ENCODE results near the gene ZNF524. TPM values are rescaled to one million over a fixed set of nuclear protein-coding genes. Genes with fewer than 3 reads are reported as not detected.

The ZNF524 gene
- total RNA-seq, 2 experiments from 2014 or later: 10.8 to 11.5 TPM

DNA sequence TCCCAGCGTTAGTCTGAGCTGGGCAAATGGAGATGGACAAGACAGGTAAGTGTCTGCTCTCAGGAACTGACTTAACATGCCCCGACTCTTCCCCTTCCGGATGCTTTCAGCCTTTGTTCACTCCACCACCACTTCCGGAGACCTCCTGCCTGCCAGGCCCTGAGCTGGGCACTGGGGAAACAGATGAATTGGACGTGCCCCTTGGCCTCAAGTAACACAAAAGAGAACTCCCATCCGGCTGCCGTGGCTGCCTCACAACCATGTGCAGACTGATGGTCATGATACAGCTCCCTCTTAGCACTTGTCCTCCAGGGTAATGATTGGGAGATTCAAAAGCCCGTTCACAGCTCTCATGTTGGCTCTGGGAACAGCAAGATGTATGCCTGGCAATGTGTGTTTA, 17.3 kb downstream of the ZNF524 start:
- DNase-seq: no peak
- no peaks in the 10 kb centered on the region for H3K27me3 Mint-ChIP-seq
- H3K27ac Mint-ChIP-seq: no peak overlapping the region
- peaks cover 23% of the 10 kb centered on the region for H3K36me3 Mint-ChIP-seq
- H3K4me3 Mint-ChIP-seq: no peak overlapping the region
- no peaks in the 10 kb centered on the region for H3K9me3 Mint-ChIP-seq
- H3K4me1 Mint-ChIP-seq: peaks cover 20% of the 10 kb centered on the region

DNA sequence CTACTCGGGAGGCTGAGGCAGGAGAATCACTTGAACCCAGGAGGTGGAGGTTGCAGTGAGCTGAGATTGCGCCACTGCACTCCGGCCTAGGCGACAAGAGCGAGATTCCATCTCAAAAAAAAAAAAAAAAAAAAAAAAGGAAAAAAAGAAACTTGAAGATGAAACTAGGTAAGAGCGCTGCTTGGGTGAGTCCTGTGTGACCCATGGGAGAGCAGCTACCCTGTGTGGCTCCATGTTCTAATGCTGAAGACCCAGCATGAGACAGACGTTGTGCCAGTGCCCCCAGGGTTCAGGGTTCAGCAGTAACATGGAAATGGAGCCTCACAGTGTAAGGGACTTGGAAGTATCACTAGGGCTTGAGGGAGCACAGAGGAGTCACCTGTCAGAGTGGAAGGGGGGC, 18.3 kb downstream of the ZNF524 start:
- DNase-seq: no peak
- no peak overlapping the region for H3K4me3 Mint-ChIP-seq
- H3K4me1 Mint-ChIP-seq: peaks cover 23% of the 10 kb centered on the region
- H3K27ac Mint-ChIP-seq: peak overlapping the region; percentile 50
- H3K27me3 Mint-ChIP-seq: no peaks in the 10 kb centered on the region
- H3K36me3 Mint-ChIP-seq: peaks cover 20% of the 10 kb centered on the region
- no peaks in the 10 kb centered on the region for H3K9me3 Mint-ChIP-seq

DNA sequence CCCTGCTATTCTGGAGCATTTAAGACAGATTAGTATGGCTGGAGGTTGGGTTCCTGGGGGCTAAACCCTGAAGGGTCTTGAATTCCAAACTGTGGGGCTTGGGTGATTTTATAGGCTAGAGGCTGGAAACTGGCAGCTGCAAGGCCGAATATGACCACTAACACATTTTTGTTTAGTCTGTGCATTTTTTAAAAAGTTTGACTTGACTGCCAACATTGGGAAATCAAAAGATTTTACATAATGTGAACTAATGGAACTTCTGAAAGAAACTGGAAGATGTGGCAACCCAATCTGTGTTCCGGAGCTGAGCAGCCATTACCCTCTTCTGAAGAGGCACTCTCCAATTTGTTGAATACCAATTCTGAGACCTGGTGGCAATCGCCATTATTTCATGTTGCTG, 19.2 kb downstream of the ZNF524 start:
- H3K4me1 Mint-ChIP-seq: peaks cover 30% of the 10 kb centered on the region
- H3K27me3 Mint-ChIP-seq: no peaks in the 10 kb centered on the region
- H3K36me3 Mint-ChIP-seq: peaks cover 22% of the 10 kb centered on the region
- no peak overlapping the region for H3K27ac Mint-ChIP-seq
- no peak for DNase-seq
- no peaks in the 10 kb centered on the region for H3K9me3 Mint-ChIP-seq
- H3K4me3 Mint-ChIP-seq: no peak overlapping the region

DNA sequence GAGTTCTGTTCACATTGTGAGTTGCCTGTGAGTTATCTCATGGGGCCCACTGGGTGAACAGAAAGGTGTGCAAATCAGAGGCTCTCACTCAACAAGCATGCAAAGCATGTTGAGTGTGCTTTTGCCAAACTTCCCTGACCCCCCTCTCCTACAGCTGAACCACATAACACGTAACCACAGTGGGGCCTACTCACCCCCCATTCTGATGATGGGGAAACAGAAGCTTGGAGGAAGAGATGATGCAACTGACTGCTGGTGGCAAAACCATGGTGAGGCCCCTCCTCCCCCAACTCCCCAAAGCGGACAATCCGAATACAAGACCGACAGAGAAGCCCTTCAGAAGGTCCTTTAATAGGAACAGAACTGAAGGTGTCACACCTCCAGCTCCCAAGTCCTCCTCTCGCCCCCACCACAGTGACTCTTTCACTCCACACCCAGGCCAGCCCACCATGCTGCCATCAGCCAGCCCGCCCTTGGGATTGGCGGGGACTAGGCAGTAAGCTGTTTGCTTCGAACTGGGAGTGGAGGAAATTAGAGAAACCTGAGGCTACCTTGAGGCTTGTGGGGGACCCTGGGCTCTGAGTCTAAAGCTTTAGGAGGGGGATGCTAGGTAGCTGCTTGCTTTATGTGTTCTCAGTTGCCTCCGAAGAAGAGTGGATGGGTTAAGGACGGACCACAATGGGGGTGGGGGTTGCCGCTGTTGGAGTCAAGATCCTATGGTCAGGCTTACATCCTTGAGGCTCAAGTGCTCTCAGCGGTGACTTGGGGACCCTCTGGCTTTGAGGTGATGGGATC, 20.5 kb downstream of the ZNF524 start:
- Mint-ChIP-seq H3K4me1 (peaks cover 37% of the 10 kb centered on the region), H3K27me3 (no peaks in the 10 kb centered on the region), H3K9me3 (no peaks in the 10 kb centered on the region), H3K27ac (peak overlapping the region; percentile 78), H3K4me3 (peak overlapping the region; percentile 35), H3K36me3 (peaks cover 21% of the 10 kb centered on the region)
- DNase-seq: peak; percentile 61

DNA sequence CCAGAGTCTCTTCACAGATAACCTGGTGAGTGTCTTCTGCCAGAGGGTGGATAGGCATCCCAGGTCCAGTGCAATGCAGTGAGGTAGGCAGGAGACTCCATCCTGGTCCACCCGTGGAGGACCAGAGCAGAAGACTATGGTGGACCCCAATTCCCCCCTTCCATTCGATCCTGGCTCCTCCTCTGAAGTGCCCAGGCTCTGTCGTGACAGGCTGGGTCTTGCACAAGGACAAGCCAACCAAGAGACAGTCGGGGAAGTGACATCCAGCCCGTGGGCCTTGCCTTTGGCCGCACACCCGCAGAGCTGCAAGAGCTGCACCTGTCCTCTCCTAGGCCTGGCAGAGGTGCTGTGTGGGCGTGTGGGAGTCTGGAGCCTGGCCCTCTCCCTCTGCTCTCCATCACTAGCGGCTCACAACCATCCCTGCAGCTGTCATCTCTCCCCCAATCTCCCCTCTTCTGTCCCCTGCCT, 21.2 kb downstream of the ZNF524 start:
- Mint-ChIP-seq H3K27me3 (no peaks in the 10 kb centered on the region), H3K9me3 (no peaks in the 10 kb centered on the region), H3K36me3 (peaks cover 21% of the 10 kb centered on the region), H3K4me1 (peaks cover 38% of the 10 kb centered on the region), H3K27ac (peak overlapping the region; percentile 78), H3K4me3 (no peak overlapping the region)
- DNase-seq: no peak

DNA sequence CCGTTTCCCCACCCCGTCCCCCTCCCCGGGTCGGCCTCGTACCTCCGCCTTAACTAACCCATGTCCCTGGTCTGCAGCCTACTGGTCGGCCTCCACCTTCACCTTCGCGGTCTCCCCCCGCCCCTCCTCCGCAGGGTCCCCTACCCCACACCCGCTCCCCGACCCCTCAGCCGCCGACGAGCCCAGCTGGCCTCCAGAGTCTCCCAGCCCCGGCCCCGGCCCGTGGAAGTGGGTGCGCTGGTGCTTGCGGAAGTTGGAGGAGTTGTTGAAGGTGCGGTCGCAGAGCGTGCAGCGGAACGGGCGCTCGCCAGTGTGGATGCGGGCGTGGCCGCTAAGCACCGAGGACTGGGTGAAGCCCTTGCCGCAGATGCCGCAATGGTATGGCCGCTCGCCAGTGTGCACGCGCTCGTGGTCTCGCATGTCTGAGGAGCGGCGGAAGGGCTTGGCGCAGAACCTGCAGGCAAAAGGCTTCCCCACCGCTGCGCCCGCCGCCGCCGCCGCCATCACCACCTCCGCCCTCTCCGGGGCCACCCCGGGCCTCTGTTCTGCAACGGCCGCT, 21.7 kb downstream of the ZNF524 start:
- Mint-ChIP-seq H3K27ac (no peak overlapping the region), H3K4me3 (no peak overlapping the region), H3K4me1 (peaks cover 44% of the 10 kb centered on the region), H3K36me3 (peaks cover 19% of the 10 kb centered on the region), H3K9me3 (no peaks in the 10 kb centered on the region), H3K27me3 (peaks cover 1% of the 10 kb centered on the region)
- no peak for DNase-seq

DNA sequence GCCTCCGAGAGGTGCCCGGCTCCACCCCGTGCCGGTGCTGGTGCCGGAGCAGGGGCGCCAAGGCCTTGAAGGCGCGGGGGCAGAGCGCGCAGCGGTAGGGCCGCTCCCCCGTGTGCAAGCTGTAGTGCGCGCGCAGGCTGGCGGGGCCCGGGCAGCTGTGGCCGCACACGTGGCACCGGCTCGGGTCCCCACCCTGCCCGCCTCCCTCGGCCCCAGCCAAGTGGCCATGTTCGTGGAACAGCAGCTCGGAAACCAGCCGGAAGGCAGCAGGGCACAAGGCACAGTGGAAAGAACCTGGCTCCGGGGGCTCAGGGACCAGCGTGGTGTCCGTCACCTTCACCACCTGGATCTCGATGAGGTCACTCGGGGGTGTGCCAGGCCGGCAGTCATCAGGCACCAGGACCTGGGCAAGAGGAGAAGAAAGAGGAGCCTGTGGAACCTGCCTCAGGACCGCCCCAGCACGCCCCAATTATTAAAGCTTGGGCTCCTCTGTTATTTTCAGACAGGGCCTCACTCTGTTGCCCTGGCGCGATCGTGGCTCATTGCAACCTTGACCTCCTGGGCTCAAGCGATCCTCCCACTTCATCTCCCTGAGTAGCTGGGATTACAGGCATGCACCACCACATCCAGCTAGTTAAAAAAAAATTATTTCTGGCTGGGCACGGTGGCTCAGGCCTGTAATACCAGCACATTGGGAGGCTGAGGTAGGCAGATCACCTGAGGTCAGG, 22.3 kb downstream of the ZNF524 start:
- Mint-ChIP-seq H3K4me3 (no peak overlapping the region), H3K27me3 (peaks cover 6% of the 10 kb centered on the region), H3K27ac (no peak overlapping the region), H3K9me3 (no peaks in the 10 kb centered on the region), H3K4me1 (peaks cover 49% of the 10 kb centered on the region), H3K36me3 (peaks cover 17% of the 10 kb centered on the region)
- no peak for DNase-seq

DNA sequence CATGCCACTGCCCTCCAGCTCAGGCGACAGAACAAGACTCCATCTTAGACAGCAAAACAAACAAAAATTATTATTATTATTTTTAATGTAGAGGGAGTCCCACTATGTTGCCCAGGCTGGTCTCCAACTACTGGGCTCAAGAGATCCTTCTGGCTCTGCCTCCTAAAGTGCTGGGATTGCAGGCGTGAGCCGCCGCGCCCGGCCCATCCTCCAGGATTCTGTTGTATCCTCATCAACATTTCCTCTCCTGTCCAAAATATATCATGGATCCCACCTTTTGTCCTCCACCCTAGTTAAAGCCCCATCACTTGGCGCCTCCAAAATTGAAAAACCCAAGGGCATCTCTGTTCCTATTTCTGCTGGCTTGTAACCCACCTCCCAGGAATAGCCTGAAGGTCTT, 23.0 kb downstream of the ZNF524 start:
- Mint-ChIP-seq H3K4me1 (peaks cover 49% of the 10 kb centered on the region), H3K36me3 (peaks cover 17% of the 10 kb centered on the region), H3K27ac (no peak overlapping the region), H3K9me3 (no peaks in the 10 kb centered on the region), H3K27me3 (peaks cover 9% of the 10 kb centered on the region), H3K4me3 (no peak overlapping the region)
- DNase-seq: no peak

DNA sequence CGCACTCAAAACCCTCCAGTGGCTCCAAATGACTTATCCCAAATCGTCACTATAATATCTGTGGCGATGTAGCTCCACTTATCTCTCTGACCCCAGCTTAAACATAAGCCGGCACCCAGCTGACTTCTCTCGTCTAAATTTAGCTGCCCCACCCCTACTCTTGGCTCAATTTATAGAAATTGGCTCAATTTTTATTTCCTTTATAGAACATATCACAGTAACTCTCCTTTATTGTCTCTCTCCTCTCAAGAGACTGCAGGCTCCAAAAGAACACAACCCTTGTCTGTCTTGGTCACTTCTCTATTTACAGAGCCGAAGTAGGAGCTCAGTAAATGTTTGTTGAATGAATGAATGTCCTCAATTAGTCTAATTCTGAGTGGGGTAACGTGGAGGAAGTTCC, 23.5 kb downstream of the ZNF524 start:
- Mint-ChIP-seq H3K4me1 (peaks cover 49% of the 10 kb centered on the region), H3K27ac (no peak overlapping the region), H3K36me3 (peaks cover 17% of the 10 kb centered on the region), H3K4me3 (peak overlapping the region; percentile 95), H3K9me3 (no peaks in the 10 kb centered on the region), H3K27me3 (peaks cover 9% of the 10 kb centered on the region)
- no peak for DNase-seq

DNA sequence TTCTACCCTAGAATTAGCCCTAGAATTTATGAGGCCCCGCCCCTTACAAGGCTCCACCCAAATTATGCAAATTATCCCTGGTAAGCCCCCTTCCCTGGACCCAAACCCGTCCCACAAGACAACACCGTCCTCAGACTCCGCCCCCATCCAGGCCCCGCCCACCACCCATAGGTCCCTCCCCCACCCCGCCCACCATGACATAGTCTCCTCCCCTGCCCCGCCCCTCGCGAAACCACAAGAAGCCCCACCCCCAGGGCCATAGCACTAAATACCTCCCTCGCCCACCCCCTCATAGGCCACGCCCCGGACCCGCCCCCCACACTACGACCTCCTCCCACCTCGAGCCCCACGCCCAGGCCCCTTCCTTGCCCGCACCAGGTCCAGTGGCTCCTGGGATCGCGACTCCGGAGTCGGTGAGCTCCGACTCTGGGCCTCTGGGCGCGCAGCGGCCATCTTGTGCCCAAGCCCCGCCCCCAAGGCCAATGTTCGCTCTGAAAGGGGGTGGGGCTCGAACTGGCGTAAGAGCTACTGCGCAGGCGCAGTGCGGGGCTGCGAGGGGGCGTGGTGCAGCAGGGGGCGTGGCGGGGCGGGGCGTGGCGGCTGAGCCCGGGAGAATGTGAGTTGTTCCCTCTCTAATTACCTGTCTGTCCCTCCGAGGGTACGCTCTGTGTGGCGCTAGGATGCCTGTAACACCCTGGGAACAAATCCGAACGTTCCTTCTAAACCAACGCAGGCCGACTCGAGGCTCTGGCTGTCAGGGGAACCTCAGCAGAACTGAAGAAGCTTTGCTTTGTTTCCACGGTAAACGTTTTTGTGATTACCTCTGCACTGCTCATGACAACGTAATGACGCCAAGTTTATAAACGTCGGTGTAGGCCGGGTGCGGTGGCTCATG, 24.3 kb downstream of the ZNF524 start, which contains the start of gene ZNF784:
ZNF784 (minus strand) TSS at position 458 of the 895 bp plus-strand sequence; CDS start at position 453, 5 bp downstream.
- peak within 1 kb of the TSS; percentile 95 for H3K4me3 Mint-ChIP-seq
- peaks cover 47% of the 10 kb centered on the region for H3K4me1 Mint-ChIP-seq

DNA sequence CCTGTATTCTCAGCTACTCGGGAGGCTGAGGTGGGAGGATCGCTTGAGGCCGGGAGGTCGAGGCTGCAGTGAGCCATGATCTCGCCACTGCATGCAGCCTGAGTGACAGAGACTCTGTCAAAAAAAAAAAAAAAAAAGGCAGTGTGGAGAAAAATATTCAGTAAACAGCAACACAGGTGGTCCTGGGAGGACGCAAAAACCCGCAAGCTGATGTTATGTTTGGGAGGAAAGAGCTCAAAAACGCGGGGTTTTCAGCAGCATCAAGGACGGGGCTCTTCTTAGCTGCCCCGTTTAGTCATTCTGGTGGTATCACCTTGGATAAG, 24.9 kb downstream of the ZNF524 start:
- H3K27ac Mint-ChIP-seq: no peak overlapping the region
- no peaks in the 10 kb centered on the region for H3K9me3 Mint-ChIP-seq
- H3K4me1 Mint-ChIP-seq: peaks cover 43% of the 10 kb centered on the region
- H3K27me3 Mint-ChIP-seq: peaks cover 9% of the 10 kb centered on the region
- DNase-seq: no peak
- peaks cover 12% of the 10 kb centered on the region for H3K36me3 Mint-ChIP-seq
- H3K4me3 Mint-ChIP-seq: peak overlapping the region; percentile 95

More for the DNA sequence above, 24.3 kb downstream of the ZNF524 start, which contains the start of gene ZNF784:
- H3K27ac Mint-ChIP-seq: peak within 1 kb of the TSS; percentile 97
- peaks cover 17% of the 10 kb centered on the region for H3K36me3 Mint-ChIP-seq
- no peaks in the 10 kb centered on the region for H3K9me3 Mint-ChIP-seq
- peak; percentile 91 for DNase-seq
- peaks cover 9% of the 10 kb centered on the region for H3K27me3 Mint-ChIP-seq

DNA sequence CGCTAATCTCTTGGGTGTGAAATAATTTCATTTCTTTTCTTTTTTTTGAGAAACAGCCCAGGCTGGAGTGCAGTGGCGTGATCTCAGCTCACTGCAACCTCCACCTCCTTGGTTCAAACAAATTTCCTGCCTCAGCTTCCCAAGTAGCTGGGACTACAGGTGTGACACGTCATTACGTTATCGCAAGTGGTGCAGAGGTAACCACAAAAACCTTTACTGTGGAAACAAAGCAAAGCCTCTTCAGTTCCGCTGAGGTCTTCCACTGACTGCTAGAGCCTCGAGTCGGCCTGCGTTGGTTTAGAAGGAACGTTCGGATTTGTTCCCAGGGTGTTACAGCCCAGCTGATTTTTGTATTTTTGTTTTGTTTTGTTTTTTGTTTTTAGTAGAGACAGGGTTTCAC, 26.3 kb downstream of the ZNF524 start:
- peak overlapping the region; percentile 78 for H3K27ac Mint-ChIP-seq
- no peaks in the 10 kb centered on the region for H3K9me3 Mint-ChIP-seq
- H3K36me3 Mint-ChIP-seq: peaks cover 2% of the 10 kb centered on the region

DNA sequence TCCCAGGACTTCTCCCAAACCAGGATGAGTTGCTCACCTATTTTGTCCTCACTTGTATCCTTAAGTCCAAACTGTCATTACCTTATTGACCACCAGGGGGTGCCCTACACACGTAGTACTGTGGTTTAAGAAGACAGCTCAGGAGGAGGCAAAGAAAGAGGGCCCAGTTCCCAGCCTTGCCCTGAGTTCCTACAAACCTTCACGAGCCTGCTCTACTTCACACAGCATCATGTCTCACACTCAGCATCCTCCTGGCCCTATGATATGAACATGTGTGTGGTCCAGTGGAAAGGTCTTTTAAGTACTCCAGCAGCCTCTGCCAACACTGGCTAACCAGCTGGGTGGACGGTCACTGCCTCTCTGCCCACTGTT, 32.4 kb downstream of the ZNF524 start:
- Mint-ChIP-seq H3K9me3 (no peaks in the 10 kb centered on the region), H3K36me3 (peaks cover 17% of the 10 kb centered on the region), H3K27me3 (peaks cover 3% of the 10 kb centered on the region), H3K4me3 (no peak overlapping the region), H3K27ac (no peak overlapping the region), H3K4me1 (peaks cover 34% of the 10 kb centered on the region)
- DNase-seq: peak; percentile 78

More for the DNA sequence above, 26.3 kb downstream of the ZNF524 start:
- Mint-ChIP-seq H3K27me3 (peaks cover 9% of the 10 kb centered on the region), H3K4me1 (peaks cover 30% of the 10 kb centered on the region), H3K4me3 (peak overlapping the region; percentile 53)
- DNase-seq: peak; percentile 65

DNA sequence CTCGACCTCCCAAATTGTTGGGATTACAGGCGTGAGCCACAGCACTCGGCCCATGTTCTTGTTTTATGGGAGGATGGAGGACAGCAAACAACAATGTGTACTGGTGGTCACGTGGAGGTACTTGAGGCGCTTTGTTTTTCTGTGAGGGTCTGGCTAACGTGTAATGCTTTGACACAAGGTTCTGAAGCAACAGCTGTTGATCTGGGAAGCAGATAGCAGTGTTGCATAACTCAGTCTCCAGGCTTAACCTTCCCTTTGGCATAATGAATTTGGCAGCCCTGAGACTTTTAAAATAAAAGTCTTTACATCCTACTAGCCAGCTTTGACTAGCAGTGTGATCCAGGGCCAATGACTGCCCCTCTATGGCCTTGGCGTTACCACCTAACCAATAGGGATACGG, 33.8 kb downstream of the ZNF524 start:
- peaks cover 3% of the 10 kb centered on the region for H3K9me3 Mint-ChIP-seq
- H3K4me3 Mint-ChIP-seq: no peak overlapping the region
- DNase-seq: no peak
- no peaks in the 10 kb centered on the region for H3K27me3 Mint-ChIP-seq
- peak overlapping the region; percentile 82 for H3K27ac Mint-ChIP-seq
- peaks cover 42% of the 10 kb centered on the region for H3K4me1 Mint-ChIP-seq
- H3K36me3 Mint-ChIP-seq: peaks cover 27% of the 10 kb centered on the region
